K562 (cell line): Measurements from ENCODE around the gene SDE2. TPM values are rescaled to one million over a fixed set of nuclear protein-coding genes. Genes with fewer than 3 reads are reported as not detected.
A peak's percentile ranks its signal among the peaks of the same experiment; 100 is the strongest.

Experiments
- ATAC-seq: fragments of 200-7000 bp; cut with Tn5 transposase; 3 replicates; pipeline ENCODE4 v1.9.1; 2020; ENCODE audit warnings: moderate library complexity
- BruUV-seq: library from RNA; stranded (reverse); fragments of 400-500 nt; replicated peaks from 2 replicates; lab custom pipeline; 2021; lab: Mats Ljungman, UMichigan
- CTCF ChIA-PET: fragments of 300-600 bp; formaldehyde crosslinking; extraction: SDS; loops from one replicate; lab custom pipeline; 2021; ENCODE audit warnings: low intra/inter-chr PET ratio; lab: Yijun Ruan, JAX
- POLR2A ChIA-PET: fragments of 300-600, 350-650 bp; sonication (Branson Sonifier 250); formaldehyde crosslinking; extraction: SDS; loops from one replicate; lab custom pipeline; 2021; ENCODE audit warnings: antibody characterized with exemption, inconsistent platforms; lab: Yijun Ruan, JAX
- DNase-seq, 4 experiments: peaks; one replicate each; pipeline versions ENCODE4 v3.0.0 to v3.0.0-alpha.2; 2011 to 2018; ENCODE audit warnings: low spot score in 3 of 4, mixed read lengths in 3 of 4; ENCODE audit errors: extremely low read depth in 1 of 4
- FAIRE-seq: peaks from 2 replicates; lab custom pipeline; 2011; peaks lifted over from hg19 to GRCh38; lab: Jason Lieb, UNC
- H2AFZ ChIP-seq: 2 replicates; pipeline ENCODE4 v1.6.0; 2011; ENCODE audit warnings: low read depth, low read length, control low read depth, inconsistent platforms
- H3K27ac ChIP-seq: fragments of 200-600 bp; 3 replicates; pipeline ENCODE4 v1.8.0; 2011; ENCODE audit warnings: low read depth, mild to moderate bottlenecking, control low read depth, inconsistent platforms, low read length, moderate library complexity, mixed read lengths; ENCODE audit errors: extremely low read depth
- H3K27me3 ChIP-seq, 2 experiments: fragments of 300-600 bp in 1 of 2; 2 replicates in 1 of 2; 3 replicates in 1 of 2; pipeline versions ENCODE4 v1.6.0 to v1.8.0; 2011; ENCODE audit warnings: inconsistent platforms in 2 of 2, low read length in 2 of 2, mild to moderate bottlenecking in 1 of 2, mixed read lengths in 1 of 2, moderate library complexity in 1 of 2; ENCODE audit not compliant: control insufficient read depth in 2 of 2, insufficient read depth in 2 of 2
- H3K36me3 ChIP-seq: fragments of 300-600 bp; 3 replicates; pipeline ENCODE4 v1.8.0; 2011; ENCODE audit warnings: mild to moderate bottlenecking, low read length, inconsistent platforms; ENCODE audit not compliant: control insufficient read depth, insufficient read depth
- H3K4me1 ChIP-seq, 2 experiments: fragments of 200-600 bp in 1 of 2; replicated peaks in 1 of 2; 2 replicates in 1 of 2; 3 replicates in 1 of 2; pipeline versions ENCODE4 v1.5.1 to v1.8.0; 2011; ENCODE audit warnings: inconsistent platforms in 2 of 2, low read length in 2 of 2, mild to moderate bottlenecking in 1 of 2, mixed read lengths in 1 of 2, moderate library complexity in 1 of 2; ENCODE audit not compliant: control insufficient read depth in 2 of 2, insufficient read depth in 2 of 2
- H3K4me2 ChIP-seq: 2 replicates; pipeline ENCODE4 v1.6.1; 2011; ENCODE audit warnings: low read length, control low read depth, inconsistent platforms, mixed read lengths; ENCODE audit not compliant: insufficient read depth
- H3K4me3 ChIP-seq: fragments of 200-600 bp; sonication (generic), shearing (Covaris generic); 2 replicates; pipeline ENCODE4 v1.5.1; 2016; ENCODE audit warnings: control low read depth, inconsistent platforms
- H3K79me2 ChIP-seq: fragments of 200-600 bp; 3 replicates; pipeline ENCODE4 v1.8.0; 2011; ENCODE audit warnings: low read length, inconsistent platforms; ENCODE audit not compliant: control insufficient read depth, insufficient read depth
- H3K9ac ChIP-seq, 2 experiments: 2 replicates each; pipeline versions ENCODE4 v1.6.0 to v1.6.1; 2011; ENCODE audit warnings: low read depth in 2 of 2, low read length in 2 of 2, control low read depth in 1 of 2, inconsistent platforms in 1 of 2, mild to moderate bottlenecking in 1 of 2, mixed read lengths in 1 of 2; ENCODE audit not compliant: insufficient read depth in 1 of 2
- H3K9me1 ChIP-seq: one replicate; pipeline ENCODE4 v1.6.0; 2011; ENCODE audit warnings: inconsistent platforms, mild to moderate bottlenecking, low read length, moderate library complexity; ENCODE audit not compliant: control insufficient read depth, insufficient read depth
- H3K9me3 ChIP-seq: replicated peaks from 2 replicates; pipeline ENCODE4 v1.5.1; 2011; ENCODE audit warnings: low read depth, low read length, inconsistent platforms; ENCODE audit not compliant: control insufficient read depth, insufficient read depth
- H4K20me1 ChIP-seq: replicated peaks from 2 replicates; pipeline ENCODE4 v1.6.1; 2011; ENCODE audit warnings: low read length, inconsistent platforms, mixed read lengths; ENCODE audit not compliant: control insufficient read depth, insufficient read depth
- CCNT2 ChIP-seq: IDR thresholded peaks from 2 replicates; pipeline ENCODE4 v1.6.1; 2011; ENCODE audit warnings: borderline replicate concordance, low read depth, mild to moderate bottlenecking, moderate library complexity, mixed read lengths, low read length; ENCODE audit not compliant: insufficient read length; ENCODE audit errors: extremely low read depth
- FOXA3 ChIP-seq, 2 experiments: fragments of 450-650 bp in 1 of 2; sonication (generic) in 1 of 2; formaldehyde crosslinking; IDR thresholded peaks in 1 of 2; conservative IDR thresholded peaks in 1 of 2; 2 replicates each; pipeline versions ENCODE4 v1.4.0 to v1.8.0; 2020 to 2022; ENCODE audit warnings: mild to moderate bottlenecking in 2 of 2, missing genetic modification reagents in 1 of 2
- FOXM1 ChIP-seq, 2 experiments: fragments of 450-650 bp in 1 of 2; sonication (generic) in 1 of 2; formaldehyde crosslinking in 1 of 2; IDR thresholded peaks; 2 replicates each; pipeline versions ENCODE4 v1.6.1 to v1.9.0; 2017 to 2022; ENCODE audit warnings: low read depth in 2 of 2, mild to moderate bottlenecking in 2 of 2, missing genetic modification reagents in 1 of 2, moderate library complexity in 1 of 2
- HDAC1 ChIP-seq, 2 experiments: fragments of 450-650 bp; IDR thresholded peaks; 2 replicates each; pipeline ENCODE4 v1.6.1; 2016 to 2017; ENCODE audit warnings: inconsistent platforms in 1 of 2, mild to moderate bottlenecking in 1 of 2, moderate library complexity in 1 of 2
- ILF3 ChIP-seq: fragments of 450-650 bp; IDR thresholded peaks from 2 replicates; pipeline ENCODE4 v1.6.1; 2018; ENCODE audit warnings: antibody characterized with exemption, mild to moderate bottlenecking, moderate library complexity, borderline replicate concordance
- MEF2A ChIP-seq: IDR thresholded peaks from 2 replicates; pipeline ENCODE4 v1.6.1; 2011; ENCODE audit warnings: low read depth, mild to moderate bottlenecking, low read length, moderate library complexity; ENCODE audit not compliant: control insufficient read depth
- MEIS2 ChIP-seq: fragments of 450-650 bp; IDR thresholded peaks from 2 replicates; pipeline ENCODE4 v1.6.1; 2014; ENCODE audit warnings: mild to moderate bottlenecking; ENCODE audit not compliant: partially characterized antibody
- NFXL1 ChIP-seq: fragments of 450-650 bp; formaldehyde crosslinking; IDR thresholded peaks from 2 replicates; pipeline ENCODE4 v1.4.0; 2021; ENCODE audit warnings: mild to moderate bottlenecking
- SRSF7 ChIP-seq: fragments of 200-400 bp; formaldehyde crosslinking; optimal IDR thresholded peaks from 2 replicates; pipeline ENCODE3; 2017; ENCODE audit warnings: mild to moderate bottlenecking, low read depth, low read length
- ZBTB1 ChIP-seq: sonication (generic); formaldehyde crosslinking; IDR thresholded peaks from 2 replicates; pipeline ENCODE4 v1.8.1; 2023; ENCODE audit warnings: missing genetic modification reagents, low read depth, mild to moderate bottlenecking, borderline replicate concordance
- ZNF316 ChIP-seq: fragments of 450-650 bp; IDR thresholded peaks from 2 replicates; pipeline ENCODE4 v1.6.1; 2016
- ZNF347 ChIP-seq: fragments of 450-650 bp; formaldehyde crosslinking; IDR thresholded peaks from 2 replicates; pipeline ENCODE4 v1.4.0; 2020; ENCODE audit warnings: low read depth, mild to moderate bottlenecking, moderate library complexity
- WGBS: fragments of 100-300 bp; shearing (Covaris generic); methylation state at CpG from one replicate; pipeline ENCODE4 v1.1.6; 2016; ENCODE audit warnings: low coverage, mixed read lengths; ENCODE audit not compliant: insufficient coverage; ENCODE audit errors: missing lambda C conversion rate; 5-methylcytosine and 5-hydroxymethylcytosine counted together
- in situ Hi-C: fragments of 300-500 bp; cut with MboI; formaldehyde crosslinking; loops from 4 replicates; pipeline ENCODE4 v1.15.0; 2018; ENCODE audit warnings: inconsistent platforms, mixed read lengths
- intact Hi-C: fragments of 100-400 bp; cut with micrococcal nuclease; formaldehyde crosslinking; loops from 2 replicates; pipeline ENCODE4 v1.14.2; 2022
- polyA plus RNA-seq, 8 experiments: library from polyadenylated mRNA; depleted of rRNA in 4 of 8; stranded (reverse) in 5 of 8; unstranded in 3 of 8; fragments of >200 nt; fragmentation: Nextera tagmentation in 2 of 8; fragmentation: Illumina TruSeq in 1 of 8; extraction: Ambion mirVana in 2 of 8; extraction: Trizol in 1 of 8; gene quantifications; 2 replicates each; pipeline versions ENCODE4 v1.2.1 to v1.2.3, GENCODE V29; 2011 to 2014; ENCODE audit warnings: inconsistent platforms in 1 of 8, missing spikeins in 1 of 8
- total RNA-seq, 7 experiments: library from RNA; depleted of rRNA in 6 of 7; stranded (reverse); fragments of >200 nt in 6 of 7; fragmentation: Illumina TruSeq in 2 of 7; extraction: Trizol in 2 of 7; gene quantifications; 2 replicates each; pipeline versions ENCODE4 v1.2.1 to v1.2.3, GENCODE V29; 2011 to 2021; ENCODE audit warnings: low replicate concordance in 1 of 7
- TF ChIP-seq, protein P1 (sequence below): fragments of 250-450 bp; sonication (Bioruptor Pico); IDR thresholded peaks from 2 replicates; pipeline ENCODE4 v1.5.0; 2021; ENCODE audit warnings: mild to moderate bottlenecking, moderate library complexity
- TF ChIP-seq, protein P2 (sequence below): fragments of 150-350 bp; conservative IDR thresholded peaks from 2 replicates; pipeline ENCODE4 v1.6.1; 2014; ENCODE audit warnings: low read length
- TF ChIP-seq, protein P3 (sequence below), 2 experiments: fragments of 450-650 bp; IDR thresholded peaks; 2 replicates each; pipeline ENCODE4 v1.6.1; 2016

SDE2 gene
- total and polyA plus RNA-seq, 9 of the 15 experiments (the other 6 are each of a cell fraction or from before 2014, with no cell fraction given), result 14.3 to 62.3 (median 46.0) TPM

DNA sequence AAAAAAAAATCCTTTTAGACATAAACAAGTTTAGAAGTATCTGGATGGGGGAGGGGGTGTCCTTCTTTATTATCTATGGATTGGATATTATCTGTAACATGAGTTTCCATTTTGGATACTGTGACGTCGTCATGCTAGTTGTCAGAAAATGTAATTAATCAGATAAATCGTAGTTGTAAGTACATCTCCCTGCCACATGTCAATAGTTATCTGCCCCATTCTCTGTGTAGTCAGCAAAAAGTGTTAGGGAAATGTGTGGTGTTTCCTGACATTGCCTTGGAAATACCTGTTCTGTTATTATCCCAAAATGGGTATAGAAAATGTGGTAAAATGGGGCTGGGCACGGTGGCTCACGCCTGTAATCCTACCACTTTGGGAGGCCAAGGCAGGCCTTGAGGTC, 24.6 kb upstream of the SDE2 start:
- intact Hi-C loops, result no loop called here
- Histone ChIP-seq H3K9ac (no peak overlapping the region), H3K9me3 (no peaks in the 10 kb centered on the region), H3K4me2 (no peak overlapping the region), H3K36me3 (no peaks in the 10 kb centered on the region), H3K79me2 (no peaks in the 10 kb centered on the region), H3K4me3 (no peak overlapping the region), H3K27ac (no peak overlapping the region), H3K9me1 (no peaks in the 10 kb centered on the region), H4K20me1 (no peaks in the 10 kb centered on the region), H3K4me1 (peaks cover 10 to 12% of the 10 kb centered on the region in 2 experiments; a peak in 4 of 5 replicates), H2AFZ (peak overlapping the region; percentile 49), H3K27me3 (no peaks in the 10 kb centered on the region)
- DNase-seq (no peak), FAIRE-seq (no peak), ATAC-seq (no peak; the same call in 2 of the 3 replicates)
- in situ Hi-C loops, result no loop called here
- no TSS peak for BruUV-seq
- CTCF ChIA-PET, result no interaction called here
- WGBS, result 39% methylated on average over 5 of the region's 5 CpGs
- POLR2A ChIA-PET, result interaction anchor here (0.6 to 1.7 kb wide), 3 partner anchors 13 to 77 kb away, joined by 3 to 8 read pairs (median 4); partner anchors contain the start of gene SDE2
- TF ChIP-seq, protein P1, sequence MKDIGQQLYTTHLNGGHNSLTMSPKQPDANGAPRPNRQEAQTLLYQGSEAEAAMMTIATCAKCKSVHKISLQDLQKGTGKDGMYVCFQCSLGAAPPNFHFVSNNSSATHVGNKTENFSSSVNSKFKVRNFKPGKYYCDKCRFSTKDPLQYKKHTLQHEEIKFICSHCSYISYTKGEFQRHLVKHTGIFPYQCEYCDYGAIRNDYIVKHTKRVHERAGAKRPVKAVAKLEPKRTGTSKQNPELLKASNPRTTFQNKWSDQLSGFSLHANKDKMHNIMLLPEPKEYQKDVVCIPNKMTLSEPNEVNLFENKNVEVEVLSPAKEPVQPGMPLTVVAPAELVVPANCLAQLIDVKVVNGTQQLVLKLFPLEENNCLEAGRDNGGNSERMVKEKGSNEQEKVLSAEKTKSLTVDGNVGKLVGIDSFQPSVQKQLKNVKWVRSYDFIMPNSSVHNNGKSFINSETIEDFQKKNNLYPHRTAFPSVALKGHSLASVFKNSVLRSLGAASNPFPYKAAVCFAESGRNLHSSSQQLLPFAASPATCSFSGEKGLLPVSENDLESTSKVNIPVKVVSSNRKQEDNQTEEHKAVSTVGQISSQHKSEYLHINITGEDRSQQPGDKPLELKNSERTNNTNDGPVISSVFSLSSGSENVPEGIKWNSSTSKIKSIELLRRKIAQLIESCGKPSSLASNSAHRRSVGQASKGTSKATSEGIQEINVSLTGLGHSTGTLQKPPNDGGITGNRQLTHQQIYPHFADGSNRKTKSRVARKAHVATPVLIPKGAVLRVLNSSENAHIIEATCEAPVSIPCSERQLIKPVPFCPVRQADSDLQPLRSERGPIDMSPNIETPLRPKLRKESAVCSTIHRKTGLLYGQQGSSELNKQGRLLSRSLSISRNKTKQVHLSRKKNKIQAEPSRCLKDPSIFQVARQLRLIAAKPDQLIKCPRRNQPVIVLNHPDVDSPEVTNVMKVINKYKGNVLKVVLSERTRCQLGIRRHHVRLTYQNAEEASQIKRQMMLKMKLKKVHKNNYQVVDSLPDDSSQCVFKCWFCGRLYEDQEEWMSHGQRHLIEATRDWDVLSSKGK (CRISPR knock-in tag), result no peak
- TF ChIP-seq, protein P2, sequence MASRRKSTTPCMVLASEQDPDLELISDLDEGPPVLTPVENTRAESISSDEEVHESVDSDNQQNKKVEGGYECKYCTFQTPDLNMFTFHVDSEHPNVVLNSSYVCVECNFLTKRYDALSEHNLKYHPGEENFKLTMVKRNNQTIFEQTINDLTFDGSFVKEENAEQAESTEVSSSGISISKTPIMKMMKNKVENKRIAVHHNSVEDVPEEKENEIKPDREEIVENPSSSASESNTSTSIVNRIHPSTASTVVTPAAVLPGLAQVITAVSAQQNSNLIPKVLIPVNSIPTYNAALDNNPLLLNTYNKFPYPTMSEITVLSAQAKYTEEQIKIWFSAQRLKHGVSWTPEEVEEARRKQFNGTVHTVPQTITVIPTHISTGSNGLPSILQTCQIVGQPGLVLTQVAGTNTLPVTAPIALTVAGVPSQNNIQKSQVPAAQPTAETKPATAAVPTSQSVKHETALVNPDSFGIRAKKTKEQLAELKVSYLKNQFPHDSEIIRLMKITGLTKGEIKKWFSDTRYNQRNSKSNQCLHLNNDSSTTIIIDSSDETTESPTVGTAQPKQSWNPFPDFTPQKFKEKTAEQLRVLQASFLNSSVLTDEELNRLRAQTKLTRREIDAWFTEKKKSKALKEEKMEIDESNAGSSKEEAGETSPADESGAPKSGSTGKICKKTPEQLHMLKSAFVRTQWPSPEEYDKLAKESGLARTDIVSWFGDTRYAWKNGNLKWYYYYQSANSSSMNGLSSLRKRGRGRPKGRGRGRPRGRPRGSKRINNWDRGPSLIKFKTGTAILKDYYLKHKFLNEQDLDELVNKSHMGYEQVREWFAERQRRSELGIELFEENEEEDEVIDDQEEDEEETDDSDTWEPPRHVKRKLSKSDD, result no peak
- TF ChIP-seq MEF2A (no peak), NFXL1 (CRISPR knock-in tag) (no peak), HDAC1 (IDR thresholded peaks at IDR 0.05) (no peak), ZBTB1 (CRISPR knock-in tag) (no peak), ZNF347 (CRISPR knock-in tag) (no peak), MEIS2 (peak; percentile 81), SRSF7 (no peak), CCNT2 (no peak), FOXM1 (IDR thresholded peaks at IDR 0.05; ENCODE audit: low read depth) (no peak), FOXM1 (CRISPR knock-in tag; IDR thresholded peaks at IDR 0.05; ENCODE audit: low read depth) (no peak), ILF3 (no peak), ZNF316 (peak; percentile 89), FOXA3 (CRISPR knock-in tag; conservative IDR thresholded peaks at IDR 0.05 in 1 of 2, IDR thresholded peaks at IDR 0.05 in 1 of 2) (no peak)
- TF ChIP-seq, protein P3, sequence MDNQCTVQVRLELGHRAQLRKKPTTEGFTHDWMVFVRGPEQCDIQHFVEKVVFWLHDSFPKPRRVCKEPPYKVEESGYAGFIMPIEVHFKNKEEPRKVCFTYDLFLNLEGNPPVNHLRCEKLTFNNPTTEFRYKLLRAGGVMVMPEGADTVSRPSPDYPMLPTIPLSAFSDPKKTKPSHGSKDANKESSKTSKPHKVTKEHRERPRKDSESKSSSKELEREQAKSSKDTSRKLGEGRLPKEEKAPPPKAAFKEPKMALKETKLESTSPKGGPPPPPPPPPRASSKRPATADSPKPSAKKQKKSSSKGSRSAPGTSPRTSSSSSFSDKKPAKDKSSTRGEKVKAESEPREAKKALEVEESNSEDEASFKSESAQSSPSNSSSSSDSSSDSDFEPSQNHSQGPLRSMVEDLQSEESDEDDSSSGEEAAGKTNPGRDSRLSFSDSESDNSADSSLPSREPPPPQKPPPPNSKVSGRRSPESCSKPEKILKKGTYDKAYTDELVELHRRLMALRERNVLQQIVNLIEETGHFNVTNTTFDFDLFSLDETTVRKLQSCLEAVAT (IDR thresholded peaks at IDR 0.05), result no peak
